Neuron (in vitro differentiated cells): ENCODE measurements around the gene NTMT1.
"Not testable (repeated sequence)": the region's sequence is repeated elsewhere in the genome, so short reads cannot be mapped to it uniquely, and the experiment has no call there.

Experiments used
- H2AFZ ChIP-seq: one replicate; pipeline ENCODE4 v1.6.1; 2013; ENCODE audit warnings: low read depth, mild to moderate bottlenecking, inconsistent platforms, low read length, moderate library complexity
- H3K27me3 ChIP-seq: one replicate; pipeline ENCODE4 v1.6.1; 2013; ENCODE audit warnings: low read length; ENCODE audit not compliant: insufficient read depth
- H3K36me3 ChIP-seq: one replicate; pipeline ENCODE4 v1.6.1; 2013; ENCODE audit warnings: low read length; ENCODE audit not compliant: insufficient read depth
- H3K4me1 ChIP-seq: one replicate; pipeline ENCODE4 v1.6.1; 2013; ENCODE audit warnings: low read length; ENCODE audit not compliant: insufficient read depth
- H3K4me3 ChIP-seq: 2 replicates; pipeline ENCODE4 v1.5.1; 2013; ENCODE audit warnings: mild to moderate bottlenecking, low read length, moderate library complexity
- H3K9me3 ChIP-seq: one replicate; pipeline ENCODE4 v1.6.1; 2013; ENCODE audit warnings: low read length

The NTMT1 gene

DNA sequence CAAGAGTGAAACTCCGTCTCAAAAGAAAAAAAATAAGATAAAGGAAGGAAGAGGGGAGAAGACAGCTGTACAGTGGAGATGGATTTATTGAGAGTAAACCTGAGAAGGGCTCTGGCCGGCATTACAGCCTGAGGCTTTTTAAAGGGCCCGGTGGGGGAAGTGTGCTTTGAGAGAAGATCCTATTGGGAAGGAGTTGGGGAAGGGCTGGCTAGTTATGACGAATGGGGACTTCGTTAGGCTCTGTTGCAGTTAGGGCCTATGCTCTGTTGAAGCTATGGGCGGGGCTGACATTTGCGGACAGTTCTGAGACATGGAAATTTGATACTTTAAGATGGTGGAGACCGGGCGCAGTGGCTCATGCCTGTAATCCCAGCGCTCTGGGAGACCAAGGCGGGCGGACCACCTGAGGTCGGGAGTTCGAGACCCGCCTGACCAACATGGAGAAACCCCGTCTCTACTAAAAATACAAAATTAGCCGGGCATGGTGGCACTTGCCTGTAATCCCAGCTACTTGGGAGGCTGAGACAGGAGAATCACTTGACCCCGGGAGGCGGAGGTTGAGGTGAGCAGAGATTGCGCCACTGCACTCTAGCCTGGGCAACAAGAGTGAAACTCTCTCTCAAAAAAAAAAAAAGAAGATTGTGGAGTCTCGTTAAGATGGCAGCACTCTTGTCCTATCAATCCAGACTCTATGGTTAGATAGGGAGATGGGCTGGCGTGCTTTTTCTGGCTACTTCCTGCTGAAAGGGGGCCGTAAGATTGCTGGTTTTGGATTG is 38.3 kb upstream of the NTMT1 start:
- H3K27me3 ChIP-seq: no peaks in the 10 kb centered on the region
- no peaks in the 10 kb centered on the region for H3K9me3 ChIP-seq
- no peaks in the 10 kb centered on the region for H3K4me1 ChIP-seq
- no peaks in the 10 kb centered on the region for H3K36me3 ChIP-seq
- no peak overlapping the region for H2AFZ ChIP-seq
- no peak overlapping the region for H3K4me3 ChIP-seq

- Histone ChIP-seq H3K27me3 (no peaks in the 10 kb centered on the region), H2AFZ (no peak overlapping the region), H3K4me1 (no peaks in the 10 kb centered on the region), H3K36me3 (no peaks in the 10 kb centered on the region), H3K4me3 (no peak overlapping the region), H3K9me3 (no peaks in the 10 kb centered on the region)
These were observed 35.5 kb upstream of the NTMT1 start for GRCh38 chr9:129590466-129590865.

GRCh38 chr9:129591916-129592315 is 34.0 kb upstream of the NTMT1 start:
- Histone ChIP-seq H2AFZ (no peak overlapping the region), H3K36me3 (no peaks in the 10 kb centered on the region), H3K4me1 (peaks cover 3% of the 10 kb centered on the region), H3K27me3 (no peaks in the 10 kb centered on the region), H3K4me3 (no peak overlapping the region), H3K9me3 (no peaks in the 10 kb centered on the region)

DNA sequence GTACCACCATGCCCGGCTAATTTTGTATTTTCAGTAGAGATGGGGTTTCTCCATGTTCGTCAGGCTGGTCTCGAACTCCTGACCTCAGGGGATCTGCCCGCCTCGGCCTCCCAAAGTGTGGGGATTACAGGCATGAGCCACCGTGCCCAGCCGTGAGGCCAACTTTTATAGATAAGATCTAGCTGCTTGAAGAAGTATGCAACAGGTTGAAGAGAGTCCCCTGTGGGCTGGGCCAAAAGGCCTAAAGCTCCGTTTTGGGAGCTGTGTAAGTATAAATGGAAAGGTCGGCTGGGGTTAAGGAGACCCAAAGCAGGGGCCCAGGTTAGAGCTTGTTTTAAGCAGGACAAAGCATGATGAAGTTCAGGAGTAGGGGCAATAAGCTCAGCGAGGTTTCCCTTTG is 33.2 kb upstream of the NTMT1 start:
- H3K27me3 ChIP-seq, H2AFZ ChIP-seq, H3K4me3 ChIP-seq, H3K9me3 ChIP-seq, H3K4me1 ChIP-seq, H3K36me3 ChIP-seq: not testable (repeated sequence)

DNA sequence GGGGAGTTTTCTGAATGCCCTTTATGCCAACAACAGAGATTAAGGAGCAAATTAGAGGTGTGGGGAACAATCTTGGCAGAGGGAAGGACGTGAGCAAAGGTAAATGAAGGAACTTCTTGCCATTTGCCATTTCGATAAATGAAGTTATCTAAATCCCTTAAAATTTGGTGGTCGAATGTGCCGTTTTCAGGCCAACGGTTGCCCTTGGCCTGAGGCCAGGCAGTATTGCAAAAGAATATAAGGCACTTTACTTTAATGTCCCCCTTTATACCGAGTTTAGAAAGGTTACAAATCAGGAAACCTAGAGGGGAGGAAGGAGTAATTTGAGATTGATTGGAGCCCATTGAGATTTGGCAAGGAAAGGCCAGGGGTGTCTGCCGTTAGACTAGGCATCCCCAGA is 31.3 kb upstream of the NTMT1 start:
- Histone ChIP-seq H3K4me1 (peaks cover 16% of the 10 kb centered on the region), H3K9me3 (no peaks in the 10 kb centered on the region), H3K4me3 (no peak overlapping the region), H3K27me3 (no peaks in the 10 kb centered on the region), H3K36me3 (no peaks in the 10 kb centered on the region), H2AFZ (no peak overlapping the region)

DNA sequence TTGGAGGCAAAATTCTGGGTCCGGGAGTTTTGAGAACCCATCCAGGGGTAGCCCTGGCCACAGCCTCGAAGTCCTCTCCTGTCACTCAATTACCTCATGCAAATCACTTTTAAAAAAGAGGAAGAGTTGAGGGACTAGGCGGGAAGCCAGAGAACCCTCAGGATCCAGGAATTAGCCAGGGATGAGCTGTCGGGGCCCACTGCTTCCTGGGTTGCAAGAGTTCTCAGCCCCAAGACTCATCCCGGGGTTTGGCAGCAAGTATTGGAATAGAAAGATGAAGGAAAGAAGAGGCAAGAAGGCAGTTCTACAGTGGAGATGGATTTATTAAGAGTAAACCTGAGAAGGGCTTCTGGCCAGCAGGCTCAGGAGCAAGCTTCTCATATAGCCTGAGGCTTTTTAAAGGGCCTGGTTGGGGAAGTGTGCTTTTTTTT is 30.6 kb upstream of the NTMT1 start:
- Histone ChIP-seq H3K9me3 (no peaks in the 10 kb centered on the region), H3K36me3 (no peaks in the 10 kb centered on the region), H3K4me1 (peaks cover 16% of the 10 kb centered on the region), H2AFZ (no peak overlapping the region), H3K27me3 (no peaks in the 10 kb centered on the region), H3K4me3 (no peak overlapping the region)

GRCh38 chr9:129595903-129596540 is 29.9 kb upstream of the NTMT1 start:
- H2AFZ ChIP-seq: no peak overlapping the region
- peaks cover 16% of the 10 kb centered on the region for H3K4me1 ChIP-seq
- no peaks in the 10 kb centered on the region for H3K9me3 ChIP-seq
- no peaks in the 10 kb centered on the region for H3K27me3 ChIP-seq
- no peaks in the 10 kb centered on the region for H3K36me3 ChIP-seq
- H3K4me3 ChIP-seq: no peak overlapping the region

- H3K9me3 ChIP-seq: no peaks in the 10 kb centered on the region
- H3K4me3 ChIP-seq: peak overlapping the region; percentile 55
- no peaks in the 10 kb centered on the region for H3K27me3 ChIP-seq
- H3K4me1 ChIP-seq: peaks cover 16% of the 10 kb centered on the region
- H2AFZ ChIP-seq: peak overlapping the region; percentile 31
- no peaks in the 10 kb centered on the region for H3K36me3 ChIP-seq
These were observed 29.2 kb upstream of the NTMT1 start for GRCh38 chr9:129596541-129597331.

- Histone ChIP-seq H3K4me3 (peak overlapping the region; percentile 55), H3K36me3 (no peaks in the 10 kb centered on the region), H3K9me3 (no peaks in the 10 kb centered on the region), H3K27me3 (no peaks in the 10 kb centered on the region), H3K4me1 (peaks cover 16% of the 10 kb centered on the region), H2AFZ (no peak overlapping the region)
These were observed 28.4 kb upstream of the NTMT1 start for GRCh38 chr9:129597355-129598088.

DNA sequence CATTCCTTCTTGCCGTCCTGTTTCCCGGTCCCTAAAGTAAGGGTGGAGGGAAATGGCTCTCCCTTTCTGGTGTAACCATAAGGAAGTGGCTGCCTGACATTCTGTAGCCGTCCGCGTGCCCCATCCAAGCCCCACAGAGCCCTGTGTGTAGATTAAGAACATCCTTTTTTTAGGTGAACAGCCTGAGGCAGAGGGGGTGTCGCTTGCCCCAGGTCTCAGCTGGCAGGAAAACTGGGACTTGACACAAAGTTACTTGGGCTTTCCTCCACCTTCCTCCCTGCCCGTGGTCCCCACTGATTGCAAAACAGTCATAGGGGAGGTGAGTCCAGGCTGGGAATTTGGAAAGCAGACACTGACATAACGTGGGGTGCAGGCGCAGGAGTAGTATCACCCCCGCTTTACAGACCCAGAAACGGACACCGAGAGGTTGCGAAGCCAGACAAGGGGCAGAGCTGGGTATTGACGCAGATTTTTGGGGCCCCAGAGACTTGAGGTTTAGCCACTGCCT is 27.8 kb upstream of the NTMT1 start:
- H3K36me3 ChIP-seq: no peaks in the 10 kb centered on the region
- peaks cover 20% of the 10 kb centered on the region for H3K4me1 ChIP-seq
- no peaks in the 10 kb centered on the region for H3K9me3 ChIP-seq
- no peak overlapping the region for H2AFZ ChIP-seq
- no peaks in the 10 kb centered on the region for H3K27me3 ChIP-seq
- peak overlapping the region; percentile 55 for H3K4me3 ChIP-seq

- no peaks in the 10 kb centered on the region for H3K9me3 ChIP-seq
- no peak overlapping the region for H2AFZ ChIP-seq
- no peaks in the 10 kb centered on the region for H3K27me3 ChIP-seq
- H3K4me3 ChIP-seq: no peak overlapping the region
- H3K36me3 ChIP-seq: no peaks in the 10 kb centered on the region
- peaks cover 20% of the 10 kb centered on the region for H3K4me1 ChIP-seq
These were observed 24.8 kb upstream of the NTMT1 start for GRCh38 chr9:129601082-129601674.

DNA sequence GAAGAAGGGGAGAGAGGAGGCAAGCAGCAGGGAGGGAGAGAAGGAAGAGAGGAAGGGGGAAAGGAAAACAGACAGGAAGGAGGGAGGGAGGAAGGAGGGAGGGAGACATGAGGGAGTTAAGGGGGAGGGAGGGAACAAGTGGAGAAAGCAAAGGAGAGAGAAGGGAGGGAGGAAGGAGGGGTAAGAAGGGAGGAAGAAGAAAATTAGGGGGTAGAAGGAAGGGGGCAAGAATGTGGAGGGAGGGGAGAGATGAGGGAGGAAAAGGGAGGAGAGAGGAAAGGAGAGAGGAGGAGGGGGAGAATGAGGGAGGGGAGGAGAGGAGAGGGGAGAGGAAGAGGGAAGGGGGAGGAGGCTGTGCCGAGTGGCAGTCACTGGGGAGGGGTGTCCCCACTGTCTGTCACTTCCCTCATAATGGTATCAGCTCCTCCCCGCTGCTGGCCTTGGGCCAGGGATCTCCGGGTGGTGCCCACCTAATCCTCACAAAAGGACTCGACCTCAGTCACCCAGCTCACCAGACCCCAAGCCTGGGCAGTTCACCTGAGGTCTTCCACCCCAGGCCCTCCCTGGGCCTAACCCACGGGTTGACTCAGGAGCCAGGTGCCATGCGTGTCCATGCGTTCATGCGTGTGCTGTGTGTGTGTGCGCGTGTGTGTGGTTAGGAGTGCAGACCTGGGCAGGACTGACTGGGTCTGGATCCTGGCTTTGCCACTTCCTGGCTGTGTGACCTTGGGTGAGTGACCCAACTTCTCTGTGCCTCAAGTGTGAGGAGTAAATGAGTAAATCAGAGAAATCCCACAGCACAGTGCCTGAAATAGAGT is 23.2 kb upstream of the NTMT1 start:
- Histone ChIP-seq H3K36me3 (no peaks in the 10 kb centered on the region), H3K4me1 (peaks cover 17% of the 10 kb centered on the region), H3K9me3 (no peaks in the 10 kb centered on the region), H3K4me3 (no peak overlapping the region), H3K27me3 (no peaks in the 10 kb centered on the region), H2AFZ (no peak overlapping the region)
